ENCODE data around the gene HINFP.

DNA sequence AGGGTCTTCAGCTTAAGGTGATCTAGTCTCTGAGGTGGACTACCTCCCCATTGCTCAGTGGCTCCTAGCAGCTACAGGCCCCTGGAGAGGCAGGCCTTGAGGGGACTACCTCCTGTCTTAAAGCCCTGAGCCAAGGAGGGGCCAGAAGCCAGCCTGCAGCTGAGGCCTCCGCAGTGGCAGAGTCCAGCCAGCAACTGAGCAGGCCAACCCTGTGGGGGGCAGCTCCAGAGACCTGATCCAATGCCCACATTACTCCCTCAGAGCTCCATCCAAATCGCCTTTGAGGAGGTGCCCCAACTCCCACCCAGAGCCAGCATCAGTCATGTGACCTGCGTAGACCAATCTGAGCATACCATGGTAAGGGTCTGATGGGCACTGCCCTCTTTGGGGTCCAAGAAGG, 11.5 kb upstream of the HINFP start:
- TF ChIP-seq CTCF (IDR thresholded peaks at IDR 0.05) (no peak), ZFX (IDR thresholded peaks at IDR 0.05; ENCODE audit: borderline replicate concordance) (no peak)

Data from 22Rv1 (cell line).